Sigmoid colon (tissue), 7 donors: ENCODE results near the gene ZDHHC21. TPM values are rescaled to one million over a fixed set of nuclear protein-coding genes. Genes with fewer than 3 reads are reported as not detected.

ENCODE experiments used
- DNase-seq: peaks from one replicate; pipeline ENCODE4 v3.0.0-alpha.2; 2019
- H3K27ac ChIP-seq, 4 donors: fragments of 200-600 bp; sonication (generic); one replicate each; pipeline ENCODE4 v1.5.1; 2016 to 2019; ENCODE audit warnings: mild to moderate bottlenecking in 1 of 4
- H3K27me3 ChIP-seq, 3 donors: fragments of 200-600 bp; sonication (generic); one replicate each; pipeline ENCODE4 v1.5.1; 2019; ENCODE audit warnings: mild to moderate bottlenecking in 1 of 3
- H3K36me3 ChIP-seq, 4 donors: fragments of 200-600 bp; sonication (generic); one replicate each; pipeline ENCODE4 v1.5.1; 2016 to 2019
- H3K4me1 ChIP-seq, 4 donors: fragments of 200-600 bp; sonication (generic); one replicate each; pipeline ENCODE4 v1.5.1; 2017 to 2019
- H3K4me3 ChIP-seq, 4 donors: fragments of 200-600 bp; sonication (generic); one replicate each; pipeline ENCODE4 v1.5.1; 2017 to 2019; ENCODE audit warnings: mild to moderate bottlenecking in 2 of 4, moderate library complexity in 1 of 4
- H3K9me3 ChIP-seq, 4 donors: fragments of 200-600 bp in 3 of 4; sonication (generic) in 3 of 4; one replicate each; pipeline versions ENCODE4 v1.5.1 to v1.6.1; 2013 to 2019
- CTCF ChIP-seq, 4 experiments: fragments of 450-650 bp in 3 of 4; fragments of 200-600 bp in 1 of 4; IDR thresholded peaks; one replicate each; pipeline ENCODE4 v1.5.1; 2016 to 2019; ENCODE audit warnings: antibody characterized with exemption in 4 of 4, mild to moderate bottlenecking in 3 of 4, moderate library complexity in 2 of 4
- EP300 ChIP-seq, 4 donors: sonication (generic); formaldehyde crosslinking; IDR thresholded peaks; one replicate each; pipeline ENCODE4 v1.6.1; 2017; ENCODE audit warnings: antibody characterized with exemption in 4 of 4
- POLR2A ChIP-seq, 2 donors: fragments of 450-650 bp; IDR thresholded peaks; one replicate each; pipeline ENCODE4 v1.6.1; 2016; ENCODE audit warnings: antibody characterized with exemption in 2 of 2, mild to moderate bottlenecking in 2 of 2, moderate library complexity in 2 of 2
- POLR2AphosphoS5 ChIP-seq, 4 donors: sonication (generic); formaldehyde crosslinking; IDR thresholded peaks; one replicate each; pipeline ENCODE4 v1.6.1; 2017; ENCODE audit warnings: antibody characterized with exemption in 4 of 4
- WGBS, 2 donors: extraction: QIAGEN DNeasy Blood & Tissue Kit; methylation state at CpG; one replicate each; pipeline ENCODE4 v1.1.7; 2013; 5-methylcytosine and 5-hydroxymethylcytosine counted together
- intact Hi-C: fragments of 100-400 bp; cut with DNase I; formaldehyde crosslinking; loops from one replicate; pipeline ENCODE4 v1.15.1; 2023
- polyA plus RNA-seq, 3 donors: library from polyadenylated mRNA; stranded (reverse); fragments of 200-250 nt; gene quantifications; one replicate each; pipeline ENCODE4 v1.2.3, GENCODE V29; 2013
- total RNA-seq, 4 donors: library from RNA; depleted of rRNA; stranded (reverse); fragments of >200 nt; gene quantifications; one replicate each; pipeline ENCODE4 v1.1.0, GENCODE V29; 2016
- donor health status: healthy with polysubstance abuse.
- donor health status: Bipolar disorder and iron deficiency.
- donor health status: healthy.

The ZDHHC21 gene
- total and polyA plus RNA-seq, 7 donors, result 3.0 to 34.9 (median 14.1) TPM

- TF ChIP-seq CTCF (IDR thresholded peaks at IDR 0.05), result no peak
- no peak for TF ChIP-seq EP300 (IDR thresholded peaks at IDR 0.05)
- TF ChIP-seq POLR2A (IDR thresholded peaks at IDR 0.05), result no peak
- no peak for TF ChIP-seq POLR2AphosphoS5 (IDR thresholded peaks at IDR 0.05)
- no peak for DNase-seq
- intact Hi-C loops, result no loop called here
- 82 to 92% methylated on average over 1 of the region's 1 CpG for WGBS, 2 donors
- no peak overlapping the region for H3K27ac ChIP-seq
- H3K4me1 ChIP-seq, result no peaks in the 10 kb centered on the region
- H3K9me3 ChIP-seq, result peaks cover 0 to 13% (median 6%) of the 10 kb centered on the region in 4 donors
- H3K27me3 ChIP-seq, result no peaks in the 10 kb centered on the region
- H3K36me3 ChIP-seq, result peaks cover 0 to 8% (median 0%) of the 10 kb centered on the region in 4 donors
- H3K4me3 ChIP-seq, result no peak overlapping the region
These were observed 42.6 kb downstream of the ZDHHC21 start for GRCh38 chr9:14650596-14650995.

GRCh38 chr9:14645648-14646047 is 47.6 kb downstream of the ZDHHC21 start:
- Histone ChIP-seq H3K36me3 (no peaks in the 10 kb centered on the region), H3K27ac (no peak overlapping the region), H3K4me3 (no peak overlapping the region), H3K27me3 (no peaks in the 10 kb centered on the region), H3K4me1 (no peaks in the 10 kb centered on the region), H3K9me3 (no peaks in the 10 kb centered on the region)
- no peak for DNase-seq
- TF ChIP-seq CTCF (IDR thresholded peaks at IDR 0.05) (no peak), POLR2A (IDR thresholded peaks at IDR 0.05) (no peak), EP300 (IDR thresholded peaks at IDR 0.05) (no peak), POLR2AphosphoS5 (IDR thresholded peaks at IDR 0.05) (no peak)
- intact Hi-C loops, result no loop called here
- 77 to 90% methylated on average over 3 of the region's 3 CpGs for WGBS, 2 donors

- TF ChIP-seq POLR2A (IDR thresholded peaks at IDR 0.05) (no peak), POLR2AphosphoS5 (IDR thresholded peaks at IDR 0.05) (no peak), EP300 (IDR thresholded peaks at IDR 0.05) (no peak), CTCF (IDR thresholded peaks at IDR 0.05) (no peak)
- 78 to 82% methylated on average over 1 of the region's 1 CpG for WGBS, 2 donors
- no peak for DNase-seq
- Histone ChIP-seq H3K4me3 (no peak overlapping the region), H3K9me3 (no peaks in the 10 kb centered on the region), H3K27me3 (no peaks in the 10 kb centered on the region), H3K36me3 (no peaks in the 10 kb centered on the region), H3K4me1 (no peaks in the 10 kb centered on the region), H3K27ac (no peak overlapping the region)
- intact Hi-C loops, result no loop called here
These were observed 52.3 kb downstream of the ZDHHC21 start for GRCh38 chr9:14640967-14641366.

- WGBS, 2 donors, result 85 to 94% methylated on average over 2 of the region's 2 CpGs
- no peak for DNase-seq
- Histone ChIP-seq H3K4me1 (no peaks in the 10 kb centered on the region), H3K9me3 (no peaks in the 10 kb centered on the region), H3K27ac (no peak overlapping the region), H3K4me3 (no peak overlapping the region), H3K36me3 (no peaks in the 10 kb centered on the region), H3K27me3 (no peaks in the 10 kb centered on the region)
- no peak for TF ChIP-seq EP300 (IDR thresholded peaks at IDR 0.05)
- no peak for TF ChIP-seq POLR2A (IDR thresholded peaks at IDR 0.05)
- no peak for TF ChIP-seq CTCF (IDR thresholded peaks at IDR 0.05)
- TF ChIP-seq POLR2AphosphoS5 (IDR thresholded peaks at IDR 0.05), result no peak
- intact Hi-C loops, result no loop called here
These were observed 52.9 kb downstream of the ZDHHC21 start for GRCh38 chr9:14640294-14640693.

- intact Hi-C loops, result no loop called here
- WGBS, 2 donors, result 97% methylated on average over 7 of the region's 7 CpGs
- H3K4me3 ChIP-seq, result no peak overlapping the region
- DNase-seq, result peak; percentile 53
- H3K27me3 ChIP-seq, result no peaks in the 10 kb centered on the region
- peaks cover 0 to 11% (median 2%) of the 10 kb centered on the region in 4 donors for H3K36me3 ChIP-seq
- H3K4me1 ChIP-seq, result no peaks in the 10 kb centered on the region
- no peak for TF ChIP-seq CTCF (IDR thresholded peaks at IDR 0.05)
- TF ChIP-seq POLR2AphosphoS5 (IDR thresholded peaks at IDR 0.05), result no peak
- TF ChIP-seq EP300 (IDR thresholded peaks at IDR 0.05), result no peak
- no peak for TF ChIP-seq POLR2A (IDR thresholded peaks at IDR 0.05)
- H3K9me3 ChIP-seq, result no peaks in the 10 kb centered on the region
- H3K27ac ChIP-seq, result no peak overlapping the region
These were observed 59.2 kb downstream of the ZDHHC21 start for GRCh38 chr9:14633906-14634565.
